ENCODE measurements around the gene BZW1.
"Not testable (repeated sequence)": the region's sequence is repeated elsewhere in the genome, so short reads cannot be mapped to it uniquely, and the experiment has no call there.

The BZW1 gene

DNA sequence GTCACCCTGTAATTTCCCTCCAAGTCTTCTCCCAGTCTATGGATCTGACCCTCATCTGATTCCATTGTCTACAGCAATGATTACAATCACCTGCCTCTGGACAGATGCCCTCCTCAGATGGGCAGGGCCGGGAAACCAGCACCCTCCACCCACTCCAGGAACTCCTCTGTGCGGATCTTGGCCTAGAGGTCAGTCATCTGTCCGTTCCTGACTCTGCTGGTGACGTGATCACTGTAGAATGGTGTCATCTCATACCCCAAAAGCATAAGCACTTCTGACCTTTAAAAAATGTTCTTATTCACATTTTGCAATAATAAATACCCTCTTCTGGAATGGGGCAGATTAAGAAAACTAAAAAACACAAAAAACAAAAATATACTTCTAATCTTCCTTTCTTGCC lies 29.5 kb upstream of the BZW1 start:
- Mint-ChIP-seq H3K36me3 (ENCODE audit: low read depth) (no peaks in the 10 kb centered on the region), H3K27ac (no peak overlapping the region)

DNA sequence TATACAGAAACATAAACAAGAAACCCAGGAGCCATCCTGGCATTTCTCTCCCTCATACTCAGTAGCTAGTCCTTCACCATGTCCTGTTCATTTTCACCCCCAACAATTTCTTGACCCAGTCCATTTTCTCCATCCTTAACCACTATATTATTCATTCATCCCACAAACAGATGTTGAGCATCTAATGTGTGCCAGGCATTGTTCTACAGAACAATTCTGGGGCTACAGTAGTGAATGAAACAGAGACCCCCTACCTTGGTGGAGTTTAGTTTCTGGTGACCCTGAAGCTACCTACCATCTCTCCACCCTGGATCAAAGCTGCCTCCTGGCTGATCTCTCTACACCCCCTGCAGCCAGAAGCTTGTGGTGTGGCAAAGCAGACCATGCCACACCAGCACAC lies 27.5 kb upstream of the BZW1 start:
- Mint-ChIP-seq H3K4me1 (ENCODE audit: low read depth) (peaks cover 12% of the 10 kb centered on the region), H3K4me3 (no peak overlapping the region), H3K36me3 (ENCODE audit: low read depth) (no peaks in the 10 kb centered on the region), H3K27ac (no peak overlapping the region), H3K27me3 (ENCODE audit: low read depth) (peaks cover 7% of the 10 kb centered on the region), H3K9me3 (no peaks in the 10 kb centered on the region)

More for the DNA sequence above, 29.5 kb upstream of the BZW1 start:
- H3K9me3 Mint-ChIP-seq, result no peaks in the 10 kb centered on the region
- peaks cover 7% of the 10 kb centered on the region for H3K27me3 Mint-ChIP-seq (ENCODE audit: low read depth)
- peaks cover 7% of the 10 kb centered on the region for H3K4me1 Mint-ChIP-seq (ENCODE audit: low read depth)
- no peak overlapping the region for H3K4me3 Mint-ChIP-seq

DNA sequence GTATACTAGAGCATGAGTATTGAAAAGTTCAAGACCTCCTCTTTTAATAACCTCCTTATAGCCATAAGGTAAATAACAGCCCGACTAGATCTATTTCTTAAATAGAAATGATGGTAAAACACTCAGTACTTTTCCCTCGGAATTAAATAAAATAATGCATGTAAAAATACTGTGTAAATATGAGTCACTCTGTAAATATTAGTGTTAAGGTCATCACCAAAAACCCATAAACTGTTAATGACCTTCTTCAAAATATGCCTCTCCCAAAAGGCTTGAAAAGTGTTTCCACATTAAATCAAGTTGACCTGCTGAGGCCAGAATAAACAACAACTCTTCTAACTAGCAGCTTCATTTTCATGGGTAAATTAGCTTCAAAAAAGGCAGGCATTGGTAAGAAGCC lies 25.3 kb upstream of the BZW1 start:
- Mint-ChIP-seq H3K27me3 (ENCODE audit: low read depth) (peaks cover 7% of the 10 kb centered on the region), H3K36me3 (ENCODE audit: low read depth) (no peaks in the 10 kb centered on the region), H3K9me3 (no peaks in the 10 kb centered on the region), H3K4me3 (no peak overlapping the region), H3K27ac (no peak overlapping the region), H3K4me1 (ENCODE audit: low read depth) (peaks cover 12% of the 10 kb centered on the region)

DNA sequence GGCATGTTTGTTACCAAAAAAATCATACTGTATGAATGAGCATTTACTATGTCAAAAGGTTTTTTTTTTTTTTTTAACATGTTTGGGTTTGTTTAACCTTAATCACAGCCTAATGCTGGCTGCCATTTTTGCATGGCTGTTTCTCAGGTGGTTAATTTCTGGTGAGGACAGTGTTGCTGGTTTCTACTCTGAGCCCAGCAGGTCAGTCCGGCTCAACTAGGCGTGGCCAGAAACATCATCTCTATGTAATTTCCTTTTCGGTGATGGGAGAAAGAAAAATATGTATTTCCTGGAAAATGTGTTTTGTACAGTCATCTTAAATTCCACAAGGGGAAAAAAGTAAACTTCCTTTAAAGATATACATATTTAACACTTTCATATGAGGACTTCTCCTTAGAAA lies 24.9 kb upstream of the BZW1 start:
- Mint-ChIP-seq H3K27me3 (ENCODE audit: low read depth) (peaks cover 7% of the 10 kb centered on the region), H3K36me3 (ENCODE audit: low read depth) (no peaks in the 10 kb centered on the region), H3K27ac (no peak overlapping the region), H3K4me1 (ENCODE audit: low read depth) (peaks cover 12% of the 10 kb centered on the region), H3K9me3 (no peaks in the 10 kb centered on the region), H3K4me3 (no peak overlapping the region)

DNA sequence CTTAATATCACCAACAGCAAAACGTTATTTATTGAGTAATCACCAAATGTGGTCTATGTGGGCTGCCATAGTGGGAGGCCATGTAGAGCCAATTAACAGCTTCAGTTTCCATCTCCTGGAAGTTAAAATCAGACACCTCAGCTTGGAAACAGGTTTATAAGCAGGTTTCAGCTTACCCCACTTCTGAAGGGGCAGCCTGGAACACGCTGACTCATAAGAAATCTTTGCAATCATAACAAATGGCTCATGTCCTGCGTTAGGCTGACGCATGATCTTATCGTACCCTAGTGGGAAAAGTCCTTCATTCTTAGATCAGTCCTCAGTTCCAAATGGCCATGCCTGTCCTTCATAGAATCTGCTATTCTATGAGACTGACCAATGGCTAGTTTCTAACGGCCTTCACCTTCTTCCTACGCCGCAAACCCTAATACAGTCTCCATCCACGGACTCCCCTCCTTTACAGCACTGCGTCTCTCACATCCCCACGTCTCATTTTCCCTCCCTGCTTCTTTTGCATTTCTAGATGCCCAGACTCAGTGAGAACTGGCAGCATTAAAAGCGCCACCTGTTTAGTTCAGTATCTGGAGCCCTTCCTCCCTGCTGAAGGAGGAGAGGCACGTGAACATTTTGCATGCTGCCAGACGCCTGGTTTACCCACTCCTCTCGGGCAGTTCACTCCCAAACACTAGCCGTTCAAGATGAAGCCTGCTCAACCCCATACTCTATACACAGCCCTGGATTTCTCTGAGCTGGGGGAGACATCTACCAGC lies 24.2 kb upstream of the BZW1 start:
- H3K27me3 Mint-ChIP-seq (ENCODE audit: low read depth), result peaks cover 4% of the 10 kb centered on the region
- H3K9me3 Mint-ChIP-seq, result no peaks in the 10 kb centered on the region
- no peaks in the 10 kb centered on the region for H3K36me3 Mint-ChIP-seq (ENCODE audit: low read depth)
- no peak overlapping the region for H3K4me3 Mint-ChIP-seq
- H3K4me1 Mint-ChIP-seq (ENCODE audit: low read depth), result peaks cover 12% of the 10 kb centered on the region
- no peak overlapping the region for H3K27ac Mint-ChIP-seq

DNA sequence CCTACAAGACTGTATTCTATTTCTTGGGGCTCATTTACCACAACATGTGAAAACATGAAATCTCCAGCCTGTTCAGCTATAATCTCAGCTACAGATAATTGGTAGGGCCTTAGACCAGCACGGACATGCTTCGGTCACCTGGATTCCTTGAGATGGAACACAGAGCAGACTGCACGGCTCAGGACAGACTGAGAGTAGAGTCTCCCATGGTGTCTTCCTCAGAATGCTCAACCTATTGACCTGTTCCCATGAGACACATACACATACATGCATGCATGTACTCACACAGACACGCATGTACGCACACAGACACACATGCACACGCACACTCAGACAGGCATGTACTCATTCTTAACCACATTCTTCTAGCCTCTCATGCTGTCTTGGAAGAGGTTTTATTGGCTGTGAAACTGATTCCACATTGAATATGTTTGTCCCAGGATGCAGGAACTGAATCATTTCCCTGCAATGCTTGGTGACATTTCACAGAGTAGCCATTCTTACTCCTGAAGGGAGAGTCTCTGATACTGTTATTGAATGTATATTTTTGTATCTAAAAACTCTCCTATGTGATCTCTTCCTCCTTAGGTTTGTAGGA lies 23.5 kb upstream of the BZW1 start:
- H3K36me3 Mint-ChIP-seq (ENCODE audit: low read depth), result no peaks in the 10 kb centered on the region
- peaks cover 3% of the 10 kb centered on the region for H3K27me3 Mint-ChIP-seq (ENCODE audit: low read depth)
- H3K27ac Mint-ChIP-seq, result no peak overlapping the region
- peaks cover 12% of the 10 kb centered on the region for H3K4me1 Mint-ChIP-seq (ENCODE audit: low read depth)
- H3K4me3 Mint-ChIP-seq, result no peak overlapping the region
- H3K9me3 Mint-ChIP-seq, result no peaks in the 10 kb centered on the region

DNA sequence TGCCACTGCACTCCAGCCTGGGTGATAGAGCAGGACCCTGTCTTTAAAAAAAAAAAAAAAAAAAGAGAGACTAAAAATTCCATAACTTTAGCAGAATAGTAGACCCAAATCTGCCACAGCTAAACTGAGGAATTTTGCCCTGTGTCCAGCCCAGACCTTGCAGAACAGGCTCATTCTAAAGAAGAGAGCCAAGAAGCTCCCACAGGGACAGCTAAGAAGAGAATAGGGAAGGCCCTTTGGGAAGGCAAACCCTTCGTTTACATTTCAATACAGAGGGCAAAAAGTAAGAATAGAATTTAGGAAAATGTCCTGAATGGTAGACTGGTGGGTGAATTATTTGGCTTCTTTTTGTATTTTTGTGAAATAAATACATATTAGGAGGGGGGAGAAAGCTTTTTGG lies 21.5 kb upstream of the BZW1 start:
- Mint-ChIP-seq H3K36me3 (ENCODE audit: low read depth) (no peaks in the 10 kb centered on the region), H3K27me3 (ENCODE audit: low read depth) (peaks cover 3% of the 10 kb centered on the region), H3K27ac (no peak overlapping the region), H3K9me3 (no peaks in the 10 kb centered on the region), H3K4me3 (no peak overlapping the region), H3K4me1 (ENCODE audit: low read depth) (peaks cover 12% of the 10 kb centered on the region)

DNA sequence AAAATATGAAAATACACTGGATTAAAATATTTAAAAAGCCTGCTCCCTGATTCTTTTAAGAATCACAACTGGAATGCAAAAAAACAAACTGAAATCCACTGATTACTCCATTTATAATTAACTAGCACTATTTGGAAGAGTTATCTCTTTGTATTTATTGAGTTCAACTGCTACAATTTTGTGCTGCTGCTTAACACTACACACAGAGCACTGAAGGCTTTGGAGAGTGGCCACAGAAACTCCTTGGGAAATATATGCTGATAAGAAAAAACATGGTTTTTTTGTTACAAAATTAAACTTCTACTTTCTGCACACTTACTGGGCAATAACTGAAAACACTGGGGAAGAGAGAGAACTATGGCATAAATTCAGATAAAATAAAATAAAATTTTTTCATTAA lies 19.8 kb upstream of the BZW1 start:
- H3K36me3 Mint-ChIP-seq (ENCODE audit: low read depth), result no peaks in the 10 kb centered on the region
- no peak overlapping the region for H3K27ac Mint-ChIP-seq
- peaks cover 5% of the 10 kb centered on the region for H3K4me1 Mint-ChIP-seq (ENCODE audit: low read depth)
- no peak overlapping the region for H3K4me3 Mint-ChIP-seq
- H3K9me3 Mint-ChIP-seq, result no peaks in the 10 kb centered on the region
- peaks cover 3% of the 10 kb centered on the region for H3K27me3 Mint-ChIP-seq (ENCODE audit: low read depth)

DNA sequence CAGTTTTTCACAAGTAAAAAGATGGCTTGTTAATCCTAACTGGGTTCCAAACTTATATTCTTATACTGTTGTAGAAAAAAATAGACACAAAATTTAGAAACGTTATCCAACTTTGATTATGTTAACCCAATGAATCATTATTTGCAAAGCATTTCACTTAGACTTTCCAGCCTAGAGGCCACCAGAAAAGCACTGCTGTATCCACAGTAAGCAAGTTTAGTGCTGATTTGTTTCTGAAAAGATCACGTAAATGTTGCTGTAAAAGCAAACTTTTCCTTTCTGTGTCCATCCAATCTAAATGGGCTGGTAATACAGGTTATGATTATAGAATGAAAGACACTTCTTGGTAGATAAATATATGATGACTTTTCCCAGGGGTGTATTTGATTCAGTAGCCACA lies 17.6 kb upstream of the BZW1 start:
- Mint-ChIP-seq H3K4me1 (ENCODE audit: low read depth) (no peaks in the 10 kb centered on the region), H3K27me3 (ENCODE audit: low read depth) (peaks cover 3% of the 10 kb centered on the region), H3K4me3 (no peak overlapping the region), H3K9me3 (no peaks in the 10 kb centered on the region), H3K36me3 (ENCODE audit: low read depth) (no peaks in the 10 kb centered on the region), H3K27ac (no peak overlapping the region)

DNA sequence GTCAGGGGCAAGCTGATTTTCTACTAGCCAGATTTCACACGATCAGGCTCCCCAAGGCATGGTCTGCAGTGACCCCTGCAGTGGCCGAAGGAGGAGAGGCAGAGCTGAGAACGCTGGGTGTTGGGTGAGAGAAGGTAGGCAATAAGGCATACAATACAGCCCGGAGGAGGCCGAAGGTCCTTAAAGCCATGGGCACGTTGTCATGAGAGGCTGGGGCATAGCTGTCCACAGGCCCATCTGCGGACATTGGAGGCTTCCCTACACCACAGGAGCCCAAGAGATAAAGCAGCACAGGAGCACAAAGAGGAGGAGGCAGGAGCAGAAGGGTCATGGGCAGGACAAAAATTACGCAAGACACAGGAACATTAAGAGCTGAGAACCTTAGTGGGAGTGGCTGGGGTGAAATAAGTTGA lies 16.7 kb upstream of the BZW1 start:
- no peak overlapping the region for H3K27ac Mint-ChIP-seq
- H3K27me3 Mint-ChIP-seq (ENCODE audit: low read depth), result peaks cover 3% of the 10 kb centered on the region

DNA sequence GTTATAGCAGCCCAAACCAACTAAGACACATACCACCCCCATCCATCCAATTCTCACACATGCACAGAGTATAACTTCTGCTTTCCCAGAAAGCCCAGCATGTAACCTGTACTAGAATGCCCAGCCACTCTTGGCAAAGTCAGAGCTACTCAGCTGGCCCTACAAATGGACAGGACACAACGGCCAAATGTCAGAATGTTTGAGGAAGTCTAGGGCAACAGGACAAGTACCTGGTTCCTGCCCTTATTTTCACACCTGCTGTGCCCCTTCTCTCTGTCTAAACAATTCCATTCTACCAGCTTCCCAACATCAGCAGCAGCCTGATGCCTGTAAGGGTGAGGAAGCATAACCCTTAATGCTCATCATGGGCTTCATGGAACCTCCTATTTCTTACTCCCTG lies 15.1 kb upstream of the BZW1 start:
- Mint-ChIP-seq H3K36me3 (ENCODE audit: low read depth) (no peaks in the 10 kb centered on the region), H3K9me3 (peaks cover 2% of the 10 kb centered on the region), H3K4me3 (no peak overlapping the region), H3K4me1 (ENCODE audit: low read depth) (peaks cover 2% of the 10 kb centered on the region), H3K27ac (no peak overlapping the region), H3K27me3 (ENCODE audit: low read depth) (peaks cover 3% of the 10 kb centered on the region)

More for the DNA sequence above, 16.7 kb upstream of the BZW1 start:
- Mint-ChIP-seq H3K4me1 (ENCODE audit: low read depth) (no peaks in the 10 kb centered on the region), H3K4me3 (no peak overlapping the region), H3K9me3 (no peaks in the 10 kb centered on the region), H3K36me3 (ENCODE audit: low read depth) (no peaks in the 10 kb centered on the region)

DNA sequence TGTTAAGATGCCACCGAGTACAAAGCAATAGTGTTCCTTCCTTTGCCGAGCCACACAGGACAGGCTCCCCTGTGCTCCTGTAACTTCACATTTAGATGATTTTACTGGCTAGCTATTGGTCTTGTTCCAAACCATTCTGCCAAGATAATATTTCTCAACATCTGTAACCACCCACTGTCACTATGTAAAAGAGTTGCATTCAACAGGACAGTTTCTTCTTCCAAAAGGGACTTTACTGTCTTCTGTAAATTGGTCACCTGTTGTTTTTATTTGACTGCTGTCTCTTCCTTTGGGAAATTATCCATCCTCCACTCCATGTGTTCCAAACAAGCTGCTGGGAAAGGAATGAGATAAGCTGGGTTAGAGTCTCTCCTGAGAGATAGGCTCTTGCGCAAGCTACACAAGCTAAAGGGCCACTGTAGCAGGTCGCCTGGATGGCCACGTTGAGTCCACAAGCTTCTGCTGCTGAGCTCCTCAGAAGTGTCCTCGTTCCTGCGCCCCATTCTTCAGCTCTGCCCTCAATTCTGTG lies 14.4 kb upstream of the BZW1 start:
- Mint-ChIP-seq H3K36me3 (ENCODE audit: low read depth) (peaks cover 2% of the 10 kb centered on the region), H3K9me3 (peaks cover 8% of the 10 kb centered on the region), H3K27me3 (ENCODE audit: low read depth) (no peaks in the 10 kb centered on the region), H3K27ac (no peak overlapping the region), H3K4me1 (ENCODE audit: low read depth) (peaks cover 2% of the 10 kb centered on the region), H3K4me3 (no peak overlapping the region)

DNA sequence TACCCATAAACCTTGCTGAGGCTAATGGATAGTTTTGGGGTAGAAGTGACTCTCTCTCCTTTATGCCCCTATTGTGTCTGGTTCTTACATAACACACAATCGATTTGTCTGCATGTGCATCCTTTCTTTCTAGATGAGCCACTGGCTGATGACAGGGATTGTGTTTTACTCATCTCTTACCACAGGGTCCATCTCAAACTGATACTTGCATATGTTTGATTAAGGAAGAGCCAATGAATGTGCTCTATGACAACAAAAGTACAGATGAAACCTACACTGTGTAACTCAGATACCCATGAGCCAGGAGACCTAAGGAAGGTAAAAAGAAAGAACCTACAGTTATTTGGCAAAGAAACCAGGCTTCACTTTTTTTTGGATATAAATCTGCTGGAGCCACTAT lies 13.2 kb upstream of the BZW1 start:
- H3K9me3 Mint-ChIP-seq, result peaks cover 8% of the 10 kb centered on the region
- H3K36me3 Mint-ChIP-seq (ENCODE audit: low read depth), result peaks cover 2% of the 10 kb centered on the region
- H3K27me3 Mint-ChIP-seq (ENCODE audit: low read depth), result no peaks in the 10 kb centered on the region
- no peak overlapping the region for H3K4me3 Mint-ChIP-seq
- H3K4me1 Mint-ChIP-seq (ENCODE audit: low read depth), result peaks cover 2% of the 10 kb centered on the region
- H3K27ac Mint-ChIP-seq, result no peak overlapping the region

DNA sequence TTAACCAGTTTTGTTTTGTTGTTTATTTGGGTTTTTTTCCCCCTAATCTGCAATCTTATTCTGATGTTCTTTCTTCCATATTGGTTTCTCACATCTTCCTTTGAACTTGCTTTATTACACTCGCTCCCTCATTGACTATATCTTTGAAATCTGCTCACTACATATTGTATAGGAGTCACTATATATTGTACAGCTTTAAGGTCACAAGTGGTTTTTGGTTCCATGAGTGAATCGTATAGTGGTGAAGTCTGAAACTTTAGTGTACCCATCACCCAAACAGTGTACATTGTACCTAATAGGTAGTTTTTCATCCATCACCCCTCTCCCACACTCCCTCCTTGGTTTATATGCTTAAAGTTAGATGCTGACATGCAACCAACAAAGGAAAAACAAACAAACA lies 11.3 kb upstream of the BZW1 start:
- Mint-ChIP-seq H3K9me3 (peaks cover 8% of the 10 kb centered on the region), H3K36me3 (ENCODE audit: low read depth) (peaks cover 2% of the 10 kb centered on the region), H3K27ac (no peak overlapping the region), H3K4me1 (ENCODE audit: low read depth) (peaks cover 2% of the 10 kb centered on the region), H3K4me3 (no peak overlapping the region), H3K27me3 (ENCODE audit: low read depth) (no peaks in the 10 kb centered on the region)

DNA sequence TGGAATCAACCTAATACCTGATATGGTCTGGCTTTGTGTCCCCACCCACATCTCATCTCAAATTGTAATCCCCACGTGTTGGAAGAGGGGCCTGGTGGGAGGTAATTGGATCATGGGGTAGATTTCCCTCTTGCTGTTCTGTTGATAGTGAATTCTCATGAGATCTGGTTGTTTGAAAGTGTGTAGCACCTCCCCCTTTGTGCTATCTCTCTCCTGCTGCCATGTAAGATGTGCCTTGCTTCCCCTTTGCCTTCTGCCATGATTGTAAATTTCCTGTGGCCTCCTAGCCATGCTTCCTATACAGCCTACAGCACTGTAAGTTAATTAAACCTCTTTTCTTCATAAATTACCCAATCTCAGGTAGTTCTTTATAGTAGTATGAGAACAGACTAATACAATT lies 10.3 kb upstream of the BZW1 start:
- H3K9me3 Mint-ChIP-seq; H3K36me3 Mint-ChIP-seq (ENCODE audit: low read depth); H3K4me3 Mint-ChIP-seq; H3K27me3 Mint-ChIP-seq (ENCODE audit: low read depth); H3K4me1 Mint-ChIP-seq (ENCODE audit: low read depth); H3K27ac Mint-ChIP-seq: not testable (repeated sequence)
